ELF-1 (cell line): ENCODE results near the gene RCHY1.
"Not testable (repeated sequence)": the region's sequence is repeated elsewhere in the genome, so short reads cannot be mapped to it uniquely, and the experiment has no call there.

Experiments
- DNase-seq: peaks from one replicate; pipeline ENCODE4 v3.0.0-alpha.2; 2016; ENCODE audit warnings: low read depth, low spot score

RCHY1 gene

GRCh38 chr4:75516144-75516543 is 1.9 kb upstream of the RCHY1 start:
- no peak for DNase-seq

GRCh38 chr4:75514949-75515612 is 878 bp upstream of the RCHY1 start:
- no peak for DNase-seq

GRCh38 chr4:75513526-75514130 is 575 bp downstream of the RCHY1 start:
- no peak for DNase-seq

GRCh38 chr4:75512386-75513211 is 1.6 kb downstream of the RCHY1 start:
- DNase-seq: peak; percentile 20

- DNase-seq: no peak
Measured at GRCh38 chr4:75511841-75512240, 2.4 kb downstream of the RCHY1 start.

GRCh38 chr4:75509592-75509991 is 4.6 kb downstream of the RCHY1 start:
- DNase-seq: not testable (repeated sequence)

- no peak for DNase-seq
Measured at GRCh38 chr4:75505630-75506029, 8.6 kb downstream of the RCHY1 start.

GRCh38 chr4:75502671-75503070 is 11.5 kb downstream of the RCHY1 start:
- DNase-seq: no peak

GRCh38 chr4:75499900-75500299 is 14.3 kb downstream of the RCHY1 start:
- no peak for DNase-seq

- no peak for DNase-seq
Measured at GRCh38 chr4:75498041-75498440, 16.2 kb downstream of the RCHY1 start.

- DNase-seq: no peak
Measured at GRCh38 chr4:75497133-75497532, 17.1 kb downstream of the RCHY1 start.

GRCh38 chr4:75496406-75496805 is 17.8 kb downstream of the RCHY1 start:
- no peak for DNase-seq

- DNase-seq: no peak
Measured at GRCh38 chr4:75495476-75495875, 18.7 kb downstream of the RCHY1 start.

GRCh38 chr4:75494563-75494962 is 19.6 kb downstream of the RCHY1 start:
- DNase-seq: no peak

GRCh38 chr4:75490155-75490554 is 24.0 kb downstream of the RCHY1 start:
- DNase-seq: no peak

- DNase-seq: no peak
Measured at GRCh38 chr4:75484190-75484589, 30.0 kb downstream of the RCHY1 start.

- no peak for DNase-seq
Measured at GRCh38 chr4:75477201-75477600, 37.0 kb downstream of the RCHY1 start.

GRCh38 chr4:75470738-75471137 is 43.5 kb downstream of the RCHY1 start:
- DNase-seq: no peak

GRCh38 chr4:75469896-75470295 is 44.3 kb downstream of the RCHY1 start:
- no peak for DNase-seq

GRCh38 chr4:75457365-75457764 is 56.8 kb downstream of the RCHY1 start:
- no peak for DNase-seq

GRCh38 chr4:75434105-75434504 is 80.1 kb downstream of the RCHY1 start:
- DNase-seq: no peak

- peak; percentile 37 for DNase-seq
Measured at GRCh38 chr4:75432683-75433082, 81.5 kb downstream of the RCHY1 start.

GRCh38 chr4:75429208-75429607 is 85.0 kb downstream of the RCHY1 start:
- DNase-seq: no peak
